Measurements from ENCODE around the gene DECR2.
A peak's percentile ranks its signal among the peaks of the same experiment; 100 is the strongest.

Gene DECR2

DNA sequence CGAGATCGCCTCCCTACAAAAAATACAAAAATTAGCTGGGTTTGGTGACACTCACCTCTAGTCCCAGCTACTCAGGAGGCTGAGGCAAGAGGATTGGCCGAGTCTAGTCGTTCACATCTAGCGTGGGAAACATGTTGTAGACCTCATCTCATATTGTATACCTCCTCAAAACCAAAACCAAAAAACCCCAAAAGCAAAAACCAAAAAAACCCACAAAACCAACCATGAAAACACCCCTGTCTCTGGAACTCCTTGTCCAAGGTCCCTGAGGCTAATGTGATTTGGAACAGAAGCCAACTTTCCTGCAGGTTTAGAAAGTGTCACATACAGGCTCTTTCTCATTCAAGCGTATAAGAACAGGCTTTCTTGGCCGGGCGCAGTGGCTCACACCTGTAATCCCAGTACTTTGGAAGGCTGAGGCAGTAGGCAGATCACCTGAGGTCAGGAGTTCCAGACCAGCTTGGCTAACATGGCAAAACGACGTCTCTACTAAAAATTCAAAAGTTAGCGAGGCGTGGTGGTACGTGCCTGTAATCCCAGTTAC, 52.8 kb downstream of the DECR2 start:
- H3K4me3 ChIP-seq (ENCODE audit: low read depth, low read length), result no peak overlapping the region
- TF ChIP-seq ZNF174 (tag by site-specific recombination; IDR thresholded peaks at IDR 0.05) (no peak), ZNF600 (tag by site-specific recombination; IDR thresholded peaks at IDR 0.05) (peak; percentile 28; the same call in 1 of the 2 replicates)
- TF ChIP-seq, protein P1, sequence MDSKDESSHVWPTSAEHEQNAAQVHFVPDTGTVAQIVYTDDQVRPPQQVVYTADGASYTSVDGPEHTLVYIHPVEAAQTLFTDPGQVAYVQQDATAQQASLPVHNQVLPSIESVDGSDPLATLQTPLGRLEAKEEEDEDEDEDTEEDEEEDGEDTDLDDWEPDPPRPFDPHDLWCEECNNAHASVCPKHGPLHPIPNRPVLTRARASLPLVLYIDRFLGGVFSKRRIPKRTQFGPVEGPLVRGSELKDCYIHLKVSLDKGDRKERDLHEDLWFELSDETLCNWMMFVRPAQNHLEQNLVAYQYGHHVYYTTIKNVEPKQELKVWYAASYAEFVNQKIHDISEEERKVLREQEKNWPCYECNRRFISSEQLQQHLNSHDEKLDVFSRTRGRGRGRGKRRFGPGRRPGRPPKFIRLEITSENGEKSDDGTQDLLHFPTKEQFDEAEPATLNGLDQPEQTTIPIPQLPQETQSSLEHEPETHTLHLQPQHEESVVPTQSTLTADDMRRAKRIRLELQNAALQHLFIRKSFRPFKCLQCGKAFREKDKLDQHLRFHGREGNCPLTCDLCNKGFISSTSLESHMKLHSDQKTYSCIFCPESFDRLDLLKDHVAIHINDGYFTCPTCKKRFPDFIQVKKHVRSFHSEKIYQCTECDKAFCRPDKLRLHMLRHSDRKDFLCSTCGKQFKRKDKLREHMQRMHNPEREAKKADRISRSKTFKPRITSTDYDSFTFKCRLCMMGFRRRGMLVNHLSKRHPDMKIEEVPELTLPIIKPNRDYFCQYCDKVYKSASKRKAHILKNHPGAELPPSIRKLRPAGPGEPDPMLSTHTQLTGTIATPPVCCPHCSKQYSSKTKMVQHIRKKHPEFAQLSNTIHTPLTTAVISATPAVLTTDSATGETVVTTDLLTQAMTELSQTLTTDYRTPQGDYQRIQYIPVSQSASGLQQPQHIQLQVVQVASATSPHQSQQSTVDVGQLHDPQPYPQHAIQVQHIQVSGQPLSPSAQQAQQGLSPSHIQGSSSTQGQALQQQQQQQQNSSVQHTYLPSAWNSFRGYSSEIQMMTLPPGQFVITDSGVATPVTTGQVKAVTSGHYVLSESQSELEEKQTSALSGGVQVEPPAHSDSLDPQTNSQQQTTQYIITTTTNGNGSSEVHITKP (tag by site-specific recombination; IDR thresholded peaks at IDR 0.05), result peak; percentile 69
- H3K4me1 ChIP-seq (ENCODE audit: control insufficient read depth, insufficient read depth, low read length), result peaks cover 22% of the 10 kb centered on the region
- H3K9me3 ChIP-seq (ENCODE audit: control insufficient read depth, insufficient read depth, low read depth, low read length), result no peaks in the 10 kb centered on the region
- no peaks in the 10 kb centered on the region; a peak in 1 of 3 replicates for H3K36me3 ChIP-seq (ENCODE audit: control insufficient read depth in 2 of 2, insufficient read depth in 1 of 2, low read length in 2 of 2)
- no peak overlapping the region for H3K27ac ChIP-seq (ENCODE audit: extremely low read depth, low read depth, low read length)
- CTCF ChIA-PET, result interaction anchor here (0.6 kb wide), 1 partner anchor 283 kb away, joined by 3 read pairs; no protein-coding TSS in a partner anchor
- POLR2A ChIA-PET, result no interaction called here

- H3K4me1 ChIP-seq (ENCODE audit: control insufficient read depth, insufficient read depth, low read length), result peaks cover 17% of the 10 kb centered on the region
- H3K9me3 ChIP-seq (ENCODE audit: control insufficient read depth, insufficient read depth, low read depth, low read length), result no peaks in the 10 kb centered on the region
- no peak for TF ChIP-seq ZBTB21 (tag by site-specific recombination; IDR thresholded peaks at IDR 0.05)
- TF ChIP-seq, protein P2, sequence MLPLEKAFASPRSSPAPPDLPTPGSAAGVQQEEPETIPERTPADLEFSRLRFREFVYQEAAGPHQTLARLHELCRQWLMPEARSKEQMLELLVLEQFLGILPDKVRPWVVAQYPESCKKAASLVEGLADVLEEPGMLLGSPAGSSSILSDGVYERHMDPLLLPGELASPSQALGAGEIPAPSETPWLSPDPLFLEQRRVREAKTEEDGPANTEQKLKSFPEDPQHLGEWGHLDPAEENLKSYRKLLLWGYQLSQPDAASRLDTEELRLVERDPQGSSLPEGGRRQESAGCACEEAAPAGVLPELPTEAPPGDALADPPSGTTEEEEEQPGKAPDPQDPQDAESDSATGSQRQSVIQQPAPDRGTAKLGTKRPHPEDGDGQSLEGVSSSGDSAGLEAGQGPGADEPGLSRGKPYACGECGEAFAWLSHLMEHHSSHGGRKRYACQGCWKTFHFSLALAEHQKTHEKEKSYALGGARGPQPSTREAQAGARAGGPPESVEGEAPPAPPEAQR (tag by site-specific recombination; IDR thresholded peaks at IDR 0.05), result no peak
- TF ChIP-seq ZNF18 (tag by site-specific recombination; IDR thresholded peaks at IDR 0.05), result 0 out of 2 replicates have a peak, but pooled peaks have one; percentile 2
- TF ChIP-seq ZNF274 (IDR thresholded peaks at IDR 0.05; ENCODE audit: low read length), result no peak
- TF ChIP-seq ZNF274 (tag by site-specific recombination; IDR thresholded peaks at IDR 0.05; ENCODE audit: borderline replicate concordance), result no peak
- 0 out of 2 replicates have a peak, but pooled peaks have one; percentile 29 for TF ChIP-seq ZFHX2 (tag by site-specific recombination; conservative IDR thresholded peaks at IDR 0.05)
- peak; percentile 13; the same call in 1 of the 2 replicates for TF ChIP-seq EGR2 (tag by site-specific recombination; IDR thresholded peaks at IDR 0.05; ENCODE audit: low read depth)
- H3K27ac ChIP-seq (ENCODE audit: extremely low read depth, low read depth, low read length), result no peak overlapping the region
- H3K4me3 ChIP-seq (ENCODE audit: low read depth, low read length), result no peak overlapping the region
- H3K36me3 ChIP-seq (ENCODE audit: control insufficient read depth in 2 of 2, insufficient read depth in 1 of 2, low read length in 2 of 2), result no peaks in the 10 kb centered on the region; a peak in 1 of 3 replicates
- ChIA-PET POLR2A (no interaction called here), CTCF (no interaction called here)
Measured at GRCh38 chr16:455453-455852, 53.8 kb downstream of the DECR2 start.

- Histone ChIP-seq H3K4me1 (ENCODE audit: control insufficient read depth, insufficient read depth, low read length) (peaks cover 10% of the 10 kb centered on the region), H3K36me3 (ENCODE audit: control insufficient read depth in 2 of 2, insufficient read depth in 1 of 2, low read length in 2 of 2) (peaks cover 0 to 13% of the 10 kb centered on the region in 2 experiments; a peak in 2 of 3 replicates), H3K9me3 (ENCODE audit: control insufficient read depth, insufficient read depth, low read depth, low read length) (no peaks in the 10 kb centered on the region), H3K4me3 (ENCODE audit: low read depth, low read length) (no peak overlapping the region), H3K27ac (ENCODE audit: extremely low read depth, low read depth, low read length) (peak overlapping the region; percentile 47)
- ChIA-PET CTCF (interaction anchor here (0.6 to 1.4 kb wide), 3 partner anchors 31 to 57 kb away, joined by 3 to 5 read pairs (median 3); no protein-coding TSS in a partner anchor), POLR2A (interaction anchor here (0.6 kb wide), 1 partner anchor 67 kb away, joined by 3 read pairs; no protein-coding TSS in a partner anchor)
- peak; percentile 59; the same call in 1 of the 2 replicates for TF ChIP-seq ZFHX2 (tag by site-specific recombination; conservative IDR thresholded peaks at IDR 0.05)
- peak; percentile 81; the same call in 1 of the 2 replicates for TF ChIP-seq ZNF600 (tag by site-specific recombination; IDR thresholded peaks at IDR 0.05)
- TF ChIP-seq, protein P1 (tag by site-specific recombination; IDR thresholded peaks at IDR 0.05), result peak; percentile 56; the same call in 1 of the 2 replicates
- TF ChIP-seq IKZF3 (tag by site-specific recombination; IDR thresholded peaks at IDR 0.05), result 0 out of 2 replicates have a peak, but pooled peaks have one; percentile 56
- TF ChIP-seq ZNF664 (tag by site-specific recombination; IDR thresholded peaks at IDR 0.05), result no peak
- peak; percentile 58 for TF ChIP-seq PRDM1 (tag by site-specific recombination; IDR thresholded peaks at IDR 0.05)
- no peak for TF ChIP-seq TCF7L2 (IDR thresholded peaks at IDR 0.05; ENCODE audit: borderline replicate concordance, low read depth, low read length)
- peak; percentile 99 for TF ChIP-seq ZBTB17 (tag by site-specific recombination; IDR thresholded peaks at IDR 0.05)
- peak; percentile 78; the same call in 1 of the 2 replicates for TF ChIP-seq ZNF561 (tag by site-specific recombination; IDR thresholded peaks at IDR 0.05; ENCODE audit: borderline replicate concordance)
- peak; percentile 71 for TF ChIP-seq ZNF18 (tag by site-specific recombination; IDR thresholded peaks at IDR 0.05)
Measured at GRCh38 chr16:456891-457483, 55.3 kb downstream of the DECR2 start.
